DMS114 treated with DMSO at 0.1 percent for 48 hours (cell line): Measurements from ENCODE around the gene SH2D4B.

ENCODE experiments used
- DNase-seq: peaks from one replicate; lab custom pipeline; 2025; ENCODE audit not compliant: unreplicated experiment; lab: John Stamatoyannopoulos, UW

SH2D4B gene

GRCh38 chr10:80537736-80538480 is at the start of gene SH2D4B:
Gene SH2D4B (plus strand): TSS chr10:80537902. CDS start chr10:80538332, 430 bp downstream.
- no peak for DNase-seq

- DNase-seq: no peak
Measured at GRCh38 chr10:80488539-80489066, 49.1 kb upstream of the SH2D4B start.

- DNase-seq: no peak
Measured at GRCh38 chr10:80489371-80490112, 48.2 kb upstream of the SH2D4B start.

GRCh38 chr10:80491251-80492102 is 46.2 kb upstream of the SH2D4B start:
- no peak for DNase-seq

- DNase-seq: no peak
Measured at GRCh38 chr10:80492848-80493521, 44.7 kb upstream of the SH2D4B start.

GRCh38 chr10:80493522-80494051 is 44.1 kb upstream of the SH2D4B start:
- DNase-seq: no peak

- no peak for DNase-seq
Measured at GRCh38 chr10:80496555-80497172, 41.0 kb upstream of the SH2D4B start.

- DNase-seq: no peak
Measured at GRCh38 chr10:80497187-80498077, 40.3 kb upstream of the SH2D4B start.

GRCh38 chr10:80498078-80498832 is 39.4 kb upstream of the SH2D4B start:
- no peak for DNase-seq

- DNase-seq: no peak
Measured at GRCh38 chr10:80498833-80499741, 38.6 kb upstream of the SH2D4B start.

- no peak for DNase-seq
Measured at GRCh38 chr10:80500572-80501380, 36.9 kb upstream of the SH2D4B start.

- no peak for DNase-seq
Measured at GRCh38 chr10:80501381-80501912, 36.3 kb upstream of the SH2D4B start.

- DNase-seq: no peak
Measured at GRCh38 chr10:80501913-80502521, 35.7 kb upstream of the SH2D4B start.

- no peak for DNase-seq
Measured at GRCh38 chr10:80502621-80503583, 34.8 kb upstream of the SH2D4B start.
